Activated naive CD4-positive, alpha-beta T cell treated with anti-CD3 and anti-CD28 coated beads, Interleukin-2, amount 10 ng/mL, durations not matched to agents 7 days and 5 days (primary cell): Measurements from ENCODE around the gene TACR1.

ENCODE experiments used
- CTCF ChIA-PET: fragments of 350-600 bp; sonication (Branson Sonifier 250); formaldehyde crosslinking; loops from one replicate; lab custom pipeline; 2021; ENCODE audit warnings: antibody characterized with exemption; lab: Charles Lee
- DNase-seq: peaks from one replicate; pipeline ENCODE4 v3.0.0-alpha.2; 2020
- H3K27ac Mint-ChIP-seq: one replicate; pipeline ENCODE4 v1.8.0; 2021; ENCODE audit warnings: mild to moderate bottlenecking, moderate library complexity, mixed read lengths
- H3K27me3 Mint-ChIP-seq: one replicate; pipeline ENCODE4 v1.8.0; 2021; ENCODE audit warnings: mild to moderate bottlenecking, mixed read lengths
- H3K36me3 Mint-ChIP-seq: one replicate; pipeline ENCODE4 v1.8.0; 2021; ENCODE audit warnings: mixed read lengths
- H3K4me1 Mint-ChIP-seq: one replicate; pipeline ENCODE4 v1.8.0; 2021; ENCODE audit warnings: mixed read lengths
- H3K4me3 Mint-ChIP-seq: one replicate; pipeline ENCODE4 v1.8.0; 2021; ENCODE audit warnings: mild to moderate bottlenecking, moderate library complexity, mixed read lengths
- H3K9me3 Mint-ChIP-seq: one replicate; pipeline ENCODE4 v1.8.0; 2021; ENCODE audit warnings: mixed read lengths

Gene TACR1

DNA sequence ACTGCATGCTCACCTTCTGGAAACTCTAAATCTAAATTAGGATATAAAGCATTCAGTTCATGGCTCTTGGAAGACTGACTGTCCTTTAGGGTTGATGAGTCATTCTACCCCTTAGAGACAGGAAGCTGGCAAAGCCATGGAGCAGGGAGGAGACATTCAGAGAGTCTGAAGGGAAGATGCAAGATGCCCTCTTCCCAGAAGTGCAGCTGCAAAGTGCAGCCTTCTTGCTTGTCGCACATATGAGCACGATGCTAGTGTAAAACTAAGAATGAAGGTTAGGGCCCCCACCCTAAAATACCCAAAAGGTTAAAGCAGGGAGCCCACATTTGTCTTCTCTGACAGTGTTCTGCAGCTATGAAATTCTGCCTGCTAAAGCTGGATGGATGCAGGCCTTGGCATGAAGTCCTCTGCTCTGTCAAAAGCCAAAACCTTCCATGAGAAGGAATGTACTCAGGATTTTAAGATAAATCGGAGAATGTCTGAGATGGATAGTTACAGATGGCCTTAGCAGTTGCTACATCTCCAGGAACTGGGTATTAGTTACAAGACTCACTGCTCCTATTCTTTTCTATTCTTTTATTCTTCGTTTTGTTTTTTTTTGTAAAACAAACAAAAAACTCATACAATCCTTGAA, 151.2 kb downstream of the TACR1 start:
- Mint-ChIP-seq H3K4me3 (no peak overlapping the region), H3K27me3 (no peaks in the 10 kb centered on the region), H3K4me1 (no peaks in the 10 kb centered on the region), H3K27ac (no peak overlapping the region), H3K36me3 (no peaks in the 10 kb centered on the region), H3K9me3 (no peaks in the 10 kb centered on the region)
- CTCF ChIA-PET: interaction anchor here (1.9 kb wide), 1 partner anchor 16 kb away, joined by 4 read pairs; no protein-coding TSS in a partner anchor
- DNase-seq: no peak

GRCh38 chr2:75047189-75047991, 151.9 kb downstream of the TACR1 start:
- no peaks in the 10 kb centered on the region for H3K36me3 Mint-ChIP-seq
- H3K4me1 Mint-ChIP-seq: no peaks in the 10 kb centered on the region
- H3K4me3 Mint-ChIP-seq: no peak overlapping the region
- CTCF ChIA-PET: interaction anchor here (1.9 kb wide), 1 partner anchor 17 kb away, joined by 4 read pairs; no protein-coding TSS in a partner anchor
- no peaks in the 10 kb centered on the region for H3K27me3 Mint-ChIP-seq
- H3K27ac Mint-ChIP-seq: no peak overlapping the region
- DNase-seq: no peak
- H3K9me3 Mint-ChIP-seq: no peaks in the 10 kb centered on the region

DNA sequence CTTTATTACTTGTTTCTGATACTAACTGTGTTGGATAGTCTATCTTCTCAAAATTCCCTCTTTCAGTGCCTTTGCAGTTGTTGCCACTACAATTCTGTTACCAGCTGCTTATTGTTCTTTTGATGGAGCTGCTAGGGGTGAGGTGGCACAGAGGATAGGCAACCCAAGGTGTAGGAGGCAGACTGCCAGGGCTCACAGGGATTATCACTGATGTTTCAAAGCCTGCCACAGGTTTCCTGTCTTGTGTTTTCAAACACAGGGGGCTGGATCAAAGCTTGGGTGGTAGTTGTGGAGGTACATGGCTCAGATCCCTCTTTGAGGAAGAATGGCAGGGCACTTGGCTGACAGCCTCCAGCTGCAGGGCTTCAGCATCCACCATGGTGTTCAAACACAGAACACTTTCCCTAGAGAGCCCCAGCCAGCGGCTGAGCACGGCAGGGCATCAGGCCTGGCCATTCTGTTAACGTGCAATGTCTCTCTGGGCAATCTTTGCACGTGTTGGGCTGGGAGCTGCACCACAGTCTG, 153.7 kb downstream of the TACR1 start:
- no peak overlapping the region for H3K4me3 Mint-ChIP-seq
- CTCF ChIA-PET: interaction anchor here (0.9 to 1.2 kb wide), 2 partner anchors 15 to 19 kb away, joined by 3 read pairs; no protein-coding TSS in a partner anchor
- no peaks in the 10 kb centered on the region for H3K36me3 Mint-ChIP-seq
- DNase-seq: no peak
- H3K4me1 Mint-ChIP-seq: no peaks in the 10 kb centered on the region
- H3K27ac Mint-ChIP-seq: no peak overlapping the region
- H3K27me3 Mint-ChIP-seq: no peaks in the 10 kb centered on the region
- H3K9me3 Mint-ChIP-seq: no peaks in the 10 kb centered on the region

GRCh38 chr2:75044291-75044690, 155.0 kb downstream of the TACR1 start:
- DNase-seq: no peak
- Mint-ChIP-seq H3K4me3 (no peak overlapping the region), H3K27ac (no peak overlapping the region), H3K27me3 (no peaks in the 10 kb centered on the region), H3K36me3 (no peaks in the 10 kb centered on the region), H3K4me1 (no peaks in the 10 kb centered on the region), H3K9me3 (no peaks in the 10 kb centered on the region)
- CTCF ChIA-PET: interaction anchor here (0.8 to 1.3 kb wide), 3 partner anchors 8 to 21 kb away, joined by 3 to 4 read pairs (median 4); no protein-coding TSS in a partner anchor

- Mint-ChIP-seq H3K4me3 (no peak overlapping the region), H3K4me1 (no peaks in the 10 kb centered on the region), H3K27ac (no peak overlapping the region), H3K9me3 (no peaks in the 10 kb centered on the region), H3K27me3 (no peaks in the 10 kb centered on the region), H3K36me3 (no peaks in the 10 kb centered on the region)
- DNase-seq: no peak
- CTCF ChIA-PET: no interaction called here
These were observed 156.5 kb downstream of the TACR1 start for GRCh38 chr2:75042823-75043222.

GRCh38 chr2:75041731-75042600, 157.4 kb downstream of the TACR1 start:
- no peak for DNase-seq
- Mint-ChIP-seq H3K27ac (no peak overlapping the region), H3K4me1 (no peaks in the 10 kb centered on the region), H3K9me3 (no peaks in the 10 kb centered on the region), H3K4me3 (no peak overlapping the region), H3K36me3 (no peaks in the 10 kb centered on the region), H3K27me3 (no peaks in the 10 kb centered on the region)
- CTCF ChIA-PET: no interaction called here

- no peaks in the 10 kb centered on the region for H3K4me1 Mint-ChIP-seq
- CTCF ChIA-PET: no interaction called here
- no peaks in the 10 kb centered on the region for H3K27me3 Mint-ChIP-seq
- H3K36me3 Mint-ChIP-seq: no peaks in the 10 kb centered on the region
- no peak overlapping the region for H3K27ac Mint-ChIP-seq
- H3K4me3 Mint-ChIP-seq: no peak overlapping the region
- no peak for DNase-seq
- no peaks in the 10 kb centered on the region for H3K9me3 Mint-ChIP-seq
These were observed 158.1 kb downstream of the TACR1 start for GRCh38 chr2:75041226-75041625.

DNA sequence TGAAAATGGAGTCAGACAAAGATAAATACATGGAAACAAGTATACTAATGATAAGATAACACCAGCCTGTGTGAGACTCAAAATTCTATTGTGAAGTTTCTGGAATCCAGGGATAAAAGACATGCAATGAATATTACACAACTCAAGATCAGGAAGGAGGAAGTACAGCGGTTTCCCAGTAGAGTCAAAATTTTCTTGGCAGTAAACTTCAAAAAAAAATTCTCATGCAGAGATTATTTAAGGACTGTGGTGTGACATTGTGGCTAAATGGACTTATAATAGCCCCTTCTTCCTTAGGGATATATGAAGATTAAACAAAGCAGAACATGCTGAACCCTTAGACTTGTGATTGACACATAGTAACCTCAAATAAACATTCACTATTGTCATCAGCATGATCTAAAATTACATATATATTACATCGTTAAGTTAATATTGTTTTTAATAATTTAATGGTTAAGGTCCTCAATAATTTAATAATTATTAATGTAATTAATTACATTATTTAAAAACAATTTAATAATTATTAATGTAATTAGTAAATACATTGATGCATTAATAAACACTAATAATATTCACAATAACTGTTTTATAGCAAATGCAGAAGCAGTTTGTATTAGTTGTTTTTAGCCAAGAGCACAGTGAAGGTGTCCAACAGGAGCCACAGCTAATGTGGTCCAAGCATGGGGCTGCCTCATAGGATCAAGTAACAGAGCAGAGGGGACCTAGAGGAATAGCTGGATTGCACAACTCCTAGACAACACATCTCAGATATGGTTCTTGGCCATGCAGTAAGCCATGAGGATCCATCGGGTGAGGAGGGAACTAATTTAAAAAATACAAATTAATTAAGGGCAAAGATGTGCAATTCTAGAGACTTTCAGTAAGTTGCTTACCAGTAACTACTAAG, 163.6 kb downstream of the TACR1 start:
- CTCF ChIA-PET: no interaction called here

GRCh38 chr2:75033516-75033915, 165.8 kb downstream of the TACR1 start:
- H3K36me3 Mint-ChIP-seq: no peaks in the 10 kb centered on the region
- no peaks in the 10 kb centered on the region for H3K4me1 Mint-ChIP-seq
- no peaks in the 10 kb centered on the region for H3K9me3 Mint-ChIP-seq
- no peak for DNase-seq
- H3K4me3 Mint-ChIP-seq: no peak overlapping the region
- no peaks in the 10 kb centered on the region for H3K27me3 Mint-ChIP-seq
- CTCF ChIA-PET: no interaction called here
- H3K27ac Mint-ChIP-seq: no peak overlapping the region

More for the DNA sequence above, 163.6 kb downstream of the TACR1 start:
- Mint-ChIP-seq H3K36me3 (no peaks in the 10 kb centered on the region), H3K4me1 (no peaks in the 10 kb centered on the region), H3K27me3 (no peaks in the 10 kb centered on the region), H3K4me3 (no peak overlapping the region), H3K9me3 (no peaks in the 10 kb centered on the region), H3K27ac (no peak overlapping the region)
- DNase-seq: no peak

- Mint-ChIP-seq H3K27ac (no peak overlapping the region), H3K9me3 (no peaks in the 10 kb centered on the region), H3K27me3 (no peaks in the 10 kb centered on the region), H3K4me3 (no peak overlapping the region), H3K36me3 (no peaks in the 10 kb centered on the region), H3K4me1 (no peaks in the 10 kb centered on the region)
- DNase-seq: no peak
- CTCF ChIA-PET: no interaction called here
These were observed 167.2 kb downstream of the TACR1 start for GRCh38 chr2:75031906-75032803.

DNA sequence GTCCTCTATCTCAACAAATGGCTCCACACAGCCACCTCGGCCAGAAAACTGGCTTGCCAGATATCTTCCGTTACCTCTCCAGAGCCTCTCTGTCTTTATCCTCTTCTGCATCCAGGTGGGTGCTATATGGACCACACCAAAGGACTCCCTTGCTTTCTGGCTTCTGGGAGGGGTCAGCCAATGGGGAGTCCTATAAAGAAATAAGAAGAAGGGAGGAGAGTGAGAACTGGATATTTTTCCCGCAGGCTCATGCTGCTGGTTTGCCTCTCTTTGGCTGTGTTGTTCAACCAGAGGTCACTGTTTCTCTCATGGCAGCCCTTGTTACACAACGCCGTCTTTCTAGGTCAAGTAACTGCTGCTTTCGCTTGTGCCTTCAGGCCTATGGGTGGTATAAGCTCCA, 168.1 kb downstream of the TACR1 start:
- no peak for DNase-seq
- Mint-ChIP-seq H3K9me3 (no peaks in the 10 kb centered on the region), H3K4me3 (no peak overlapping the region), H3K4me1 (no peaks in the 10 kb centered on the region), H3K27ac (no peak overlapping the region), H3K27me3 (no peaks in the 10 kb centered on the region), H3K36me3 (no peaks in the 10 kb centered on the region)
- CTCF ChIA-PET: interaction anchor here (1.5 kb wide), 1 partner anchor 14 kb away, joined by 3 read pairs; no protein-coding TSS in a partner anchor

GRCh38 chr2:75030218-75031009, 168.9 kb downstream of the TACR1 start:
- no peaks in the 10 kb centered on the region for H3K27me3 Mint-ChIP-seq
- no peak overlapping the region for H3K4me3 Mint-ChIP-seq
- H3K36me3 Mint-ChIP-seq: no peaks in the 10 kb centered on the region
- H3K27ac Mint-ChIP-seq: no peak overlapping the region
- no peaks in the 10 kb centered on the region for H3K4me1 Mint-ChIP-seq
- DNase-seq: no peak
- H3K9me3 Mint-ChIP-seq: no peaks in the 10 kb centered on the region
- CTCF ChIA-PET: interaction anchor here (1.5 kb wide), 1 partner anchor 15 kb away, joined by 3 read pairs; no protein-coding TSS in a partner anchor
